Neuronal stem cell (in vitro differentiated cells): ENCODE measurements around the gene PMFBP1.

Source experiments
- DNase-seq: peaks from one replicate; pipeline ENCODE4 v3.0.0-alpha.2; 2013; ENCODE audit warnings: low spot score
- H2AFZ ChIP-seq: one replicate; pipeline ENCODE4 v1.6.1; 2013; ENCODE audit warnings: mild to moderate bottlenecking, low read length, inconsistent platforms
- H2AK5ac ChIP-seq: 2 replicates; pipeline ENCODE4 v1.6.1; 2013; ENCODE audit warnings: low read depth, mild to moderate bottlenecking, inconsistent platforms, low read length, moderate library complexity, mixed read lengths
- H2BK120ac ChIP-seq: 2 replicates; pipeline ENCODE4 v1.6.1; 2013; ENCODE audit warnings: low read depth, mild to moderate bottlenecking, inconsistent platforms, low read length, moderate library complexity, mixed read lengths
- H2BK12ac ChIP-seq: one replicate; pipeline ENCODE4 v1.6.1; 2013; ENCODE audit warnings: low read length, inconsistent platforms
- H2BK15ac ChIP-seq: 2 replicates; pipeline ENCODE4 v1.6.1; 2013; ENCODE audit warnings: mild to moderate bottlenecking, low read length, inconsistent platforms, mixed read lengths
- H2BK5ac ChIP-seq: one replicate; pipeline ENCODE4 v1.6.1; 2013; ENCODE audit warnings: inconsistent platforms, mild to moderate bottlenecking, low read length, moderate library complexity
- H3K14ac ChIP-seq: one replicate; pipeline ENCODE4 v1.6.1; 2013; ENCODE audit warnings: low read length, inconsistent platforms
- H3K18ac ChIP-seq: 2 replicates; pipeline ENCODE4 v1.6.1; 2013; ENCODE audit warnings: low read length, inconsistent platforms
- H3K23ac ChIP-seq: 2 replicates; pipeline ENCODE4 v1.6.1; 2013; ENCODE audit warnings: low read depth, mild to moderate bottlenecking, mixed read lengths, low read length, inconsistent platforms; ENCODE audit not compliant: poor library complexity
- H3K27ac ChIP-seq: replicated peaks from 3 replicates; pipeline ENCODE4 v1.5.1; 2013; ENCODE audit warnings: low read length, inconsistent platforms
- H3K27me3 ChIP-seq, 3 experiments: 2 replicates each; pipeline ENCODE4 v1.6.1; 2013; ENCODE audit warnings: low read length in 3 of 3, mild to moderate bottlenecking in 2 of 3, inconsistent platforms in 1 of 3, low read depth in 1 of 3, mixed read lengths in 1 of 3, moderate library complexity in 1 of 3; ENCODE audit not compliant: control insufficient read depth in 3 of 3, insufficient read depth in 3 of 3
- H3K36me3 ChIP-seq, 2 donors: replicated peaks in 1 of 2; 2 replicates each; pipeline ENCODE4 v1.6.1; 2013; ENCODE audit warnings: low read length in 2 of 2; ENCODE audit not compliant: control insufficient read depth in 2 of 2, insufficient read depth in 2 of 2
- H3K4ac ChIP-seq: 2 replicates; pipeline ENCODE4 v1.6.1; 2013; ENCODE audit warnings: inconsistent platforms, mild to moderate bottlenecking, low read length, moderate library complexity
- H3K4me1 ChIP-seq, 2 donors: 1 replicate in 1 of 2; 2 replicates in 1 of 2; pipeline ENCODE4 v1.6.1; 2013; ENCODE audit warnings: low read length in 2 of 2, low read depth in 1 of 2; ENCODE audit not compliant: control insufficient read depth in 2 of 2, insufficient read depth in 1 of 2
- H3K4me2 ChIP-seq: one replicate; pipeline ENCODE4 v1.6.1; 2013; ENCODE audit warnings: mild to moderate bottlenecking, low read length, inconsistent platforms; ENCODE audit not compliant: insufficient read depth, poor library complexity, severe bottlenecking
- H3K4me3 ChIP-seq, 2 donors: 2 replicates each; pipeline ENCODE4 v1.5.1; 2013; ENCODE audit warnings: low read length in 2 of 2, mild to moderate bottlenecking in 2 of 2, inconsistent platforms in 1 of 2, moderate library complexity in 1 of 2
- H3K79me1 ChIP-seq: one replicate; pipeline ENCODE4 v1.6.1; 2013; ENCODE audit warnings: low read depth, mild to moderate bottlenecking, inconsistent platforms, low read length, moderate library complexity
- H3K9ac ChIP-seq: one replicate; pipeline ENCODE4 v1.6.1; 2013; ENCODE audit warnings: mild to moderate bottlenecking, low read depth, low read length, inconsistent platforms; ENCODE audit not compliant: poor library complexity
- H3K9me3 ChIP-seq, 2 donors: replicated peaks in 1 of 2; 2 replicates each; pipeline versions ENCODE3 to v1.6.1; 2013; ENCODE audit warnings: low read length in 2 of 2, mild to moderate bottlenecking in 2 of 2, inconsistent platforms in 1 of 2, low read depth in 1 of 2, mixed read lengths in 1 of 2, moderate library complexity in 1 of 2; ENCODE audit not compliant: control insufficient read depth in 2 of 2, insufficient read depth in 1 of 2
- H4K8ac ChIP-seq: one replicate; pipeline ENCODE4 v1.6.1; 2013; ENCODE audit warnings: low read depth, mild to moderate bottlenecking, inconsistent platforms, low read length, moderate library complexity
- H4K91ac ChIP-seq: one replicate; pipeline ENCODE4 v1.6.1; 2013; ENCODE audit warnings: low read length, low read depth, mild to moderate bottlenecking, inconsistent platforms; ENCODE audit not compliant: poor library complexity
- WGBS, 2 donors: extraction: QIAGEN DNeasy Blood & Tissue Kit; methylation state at CpG; one replicate each; pipeline ENCODE4 v1.1.7; 2013; ENCODE audit warnings: missing lambda C conversion rate in 2 of 2, mixed read lengths in 1 of 2; ENCODE audit not compliant: insufficient read length in 2 of 2, insufficient replicate concordance in 1 of 2; ENCODE audit errors: extremely low coverage in 2 of 2; 5-methylcytosine and 5-hydroxymethylcytosine counted together

The PMFBP1 gene

GRCh38 chr16:72091217-72091616, 80.7 kb downstream of the PMFBP1 start:
- no peak overlapping the region for H3K4me2 ChIP-seq
- H2BK12ac ChIP-seq: no peak overlapping the region
- no peak overlapping the region for H4K8ac ChIP-seq
- no peak overlapping the region for H2BK15ac ChIP-seq
- H3K4me3 ChIP-seq: peak overlapping the region in 1 of 2 donors; percentile 3
- no peak overlapping the region for H3K18ac ChIP-seq
- peaks cover 13 to 59% of the 10 kb centered on the region in 2 donors for H3K36me3 ChIP-seq
- H3K9me3 ChIP-seq: no peaks in the 10 kb centered on the region
- no peak overlapping the region for H2AK5ac ChIP-seq
- H3K4ac ChIP-seq: no peak overlapping the region
- DNase-seq: no peak
- H4K91ac ChIP-seq: no peak overlapping the region
- no peak overlapping the region for H3K9ac ChIP-seq
- no peak overlapping the region for H2AFZ ChIP-seq
- peaks cover 5% of the 10 kb centered on the region for H3K79me1 ChIP-seq
- H3K4me1 ChIP-seq: peaks cover 4 to 10% of the 10 kb centered on the region in 2 donors
- H3K23ac ChIP-seq: no peak overlapping the region
- no peak overlapping the region for H3K14ac ChIP-seq
- WGBS, 2 donors: no CpG with 5 or more reads among the region's 3 CpGs
- H2BK5ac ChIP-seq: no peak overlapping the region
- no peak overlapping the region for H3K27ac ChIP-seq
- no peaks in the 10 kb centered on the region for H3K27me3 ChIP-seq
- H2BK120ac ChIP-seq: no peak overlapping the region

DNA sequence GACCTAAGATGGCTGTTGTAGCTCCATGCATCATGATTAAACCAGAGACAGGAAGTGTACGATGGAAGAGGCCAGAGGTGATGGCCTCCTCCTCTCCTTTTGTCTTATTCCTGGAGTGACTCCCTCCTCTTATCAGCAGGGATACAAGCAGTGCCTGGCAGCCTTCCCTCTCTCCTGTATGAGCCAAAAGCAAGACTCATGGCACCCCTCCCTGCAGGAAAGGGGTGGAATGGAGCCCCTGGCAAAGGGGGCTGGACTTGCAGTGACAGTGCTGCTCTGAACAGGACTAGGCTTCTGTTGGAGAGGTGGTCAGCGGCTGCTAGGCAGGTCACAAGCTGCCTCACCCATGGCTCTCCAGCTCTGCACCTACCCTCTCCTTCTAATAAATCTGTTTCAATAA, 87.0 kb downstream of the PMFBP1 start:
- no peak overlapping the region for H3K4me3 ChIP-seq
- H3K27me3 ChIP-seq: no peaks in the 10 kb centered on the region
- H3K9me3 ChIP-seq: peaks cover 6 to 18% of the 10 kb centered on the region in 2 donors
- no peak overlapping the region for H3K27ac ChIP-seq
- no peak overlapping the region for H2AK5ac ChIP-seq
- H3K36me3 ChIP-seq: peaks cover 13 to 60% of the 10 kb centered on the region in 2 donors
- H3K23ac ChIP-seq: no peak overlapping the region
- no peak overlapping the region for H2BK12ac ChIP-seq
- H2BK5ac ChIP-seq: no peak overlapping the region
- no peaks in the 10 kb centered on the region for H3K79me1 ChIP-seq
- H2AFZ ChIP-seq: no peak overlapping the region
- WGBS, 2 donors: no CpG with 5 or more reads among the region's 2 CpGs
- no peak overlapping the region for H2BK15ac ChIP-seq
- no peak overlapping the region for H4K91ac ChIP-seq
- H3K18ac ChIP-seq: no peak overlapping the region
- H3K4ac ChIP-seq: no peak overlapping the region
- no peak for DNase-seq
- no peak overlapping the region for H3K14ac ChIP-seq
- H3K9ac ChIP-seq: no peak overlapping the region
- H4K8ac ChIP-seq: no peak overlapping the region
- H2BK120ac ChIP-seq: no peak overlapping the region
- H3K4me2 ChIP-seq: no peak overlapping the region
- no peaks in the 10 kb centered on the region for H3K4me1 ChIP-seq

DNA sequence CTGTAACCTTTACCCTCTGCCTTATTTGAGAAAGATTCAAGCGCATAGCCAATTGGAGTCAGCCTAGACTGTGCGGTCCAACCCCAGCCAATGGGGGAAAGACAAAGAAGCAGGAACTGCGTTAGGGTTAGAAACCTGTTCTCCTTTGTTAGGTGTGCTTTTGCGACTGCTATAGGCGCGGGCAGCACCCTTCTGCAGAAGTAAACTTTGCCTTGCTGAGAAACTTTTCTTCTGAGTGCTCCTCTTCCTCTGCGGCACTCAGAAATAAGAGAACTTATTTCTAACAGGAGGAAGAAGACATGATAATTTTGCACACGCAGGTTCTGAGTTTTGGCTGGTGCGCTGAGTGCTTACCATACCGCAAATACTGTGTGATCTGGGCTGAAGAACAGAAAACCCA, 87.5 kb downstream of the PMFBP1 start:
- H3K9me3 ChIP-seq: peaks cover 6 to 18% of the 10 kb centered on the region in 2 donors
- no peak overlapping the region for H2BK12ac ChIP-seq
- H3K4ac ChIP-seq: no peak overlapping the region
- no peaks in the 10 kb centered on the region for H3K79me1 ChIP-seq
- H4K91ac ChIP-seq: no peak overlapping the region
- H3K27me3 ChIP-seq: no peaks in the 10 kb centered on the region
- no peak overlapping the region for H2BK5ac ChIP-seq
- no CpG with 5 or more reads among the region's 10 CpGs for WGBS, 2 donors
- no peak overlapping the region for H3K4me2 ChIP-seq
- H3K14ac ChIP-seq: no peak overlapping the region
- no peak overlapping the region for H3K4me3 ChIP-seq
- H3K18ac ChIP-seq: no peak overlapping the region
- H3K4me1 ChIP-seq: no peaks in the 10 kb centered on the region
- no peak overlapping the region for H3K23ac ChIP-seq
- H4K8ac ChIP-seq: no peak overlapping the region
- peaks cover 10 to 54% of the 10 kb centered on the region in 2 donors for H3K36me3 ChIP-seq
- H2BK15ac ChIP-seq: no peak overlapping the region
- no peak overlapping the region for H2BK120ac ChIP-seq
- no peak for DNase-seq
- H3K9ac ChIP-seq: no peak overlapping the region
- no peak overlapping the region for H3K27ac ChIP-seq
- H2AK5ac ChIP-seq: no peak overlapping the region
- H2AFZ ChIP-seq: no peak overlapping the region

DNA sequence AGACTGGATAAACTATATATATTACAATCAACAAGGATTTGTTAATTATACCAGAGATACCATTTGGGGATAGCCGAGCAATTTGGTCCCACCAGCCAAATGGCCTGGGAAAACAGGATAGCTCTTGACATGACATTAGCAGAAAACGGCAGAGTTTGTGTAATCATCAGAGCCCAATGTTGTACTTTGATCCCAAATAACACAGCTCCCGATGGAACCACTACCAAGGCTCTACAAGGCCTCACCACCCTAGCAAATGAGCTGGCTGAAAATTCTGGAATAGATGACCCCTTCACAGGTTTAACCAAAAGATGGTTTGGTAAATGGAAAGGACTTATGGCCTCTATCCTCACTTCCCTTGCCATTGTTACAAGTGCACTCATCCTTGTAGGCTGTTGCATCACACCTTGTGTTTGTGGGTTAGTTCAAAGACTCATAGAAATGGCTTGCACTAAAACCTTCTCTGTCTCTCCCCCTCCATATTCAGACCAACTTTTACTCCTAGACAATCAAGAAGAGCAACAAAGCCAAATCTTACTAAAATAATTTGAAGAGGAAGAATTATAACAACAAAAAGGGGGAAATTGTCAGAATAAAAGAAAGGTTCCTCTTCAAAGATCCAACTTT, 88.1 kb downstream of the PMFBP1 start:
- Histone ChIP-seq H4K8ac (no peak overlapping the region), H3K4me3 (no peak overlapping the region), H3K23ac (no peak overlapping the region), H3K18ac (no peak overlapping the region), H3K14ac (no peak overlapping the region), H3K9ac (no peak overlapping the region), H2BK15ac (no peak overlapping the region), H3K4me1 (no peaks in the 10 kb centered on the region), H3K27ac (no peak overlapping the region), H3K4ac (no peak overlapping the region), H3K4me2 (no peak overlapping the region), H2AFZ (no peak overlapping the region), H3K9me3 (peaks cover 6 to 18% of the 10 kb centered on the region in 2 donors), H2BK120ac (no peak overlapping the region), H3K79me1 (no peaks in the 10 kb centered on the region), H2BK12ac (no peak overlapping the region), H4K91ac (no peak overlapping the region), H2AK5ac (no peak overlapping the region), H3K36me3 (peaks cover 7 to 49% of the 10 kb centered on the region in 2 donors), H3K27me3 (no peaks in the 10 kb centered on the region), H2BK5ac (no peak overlapping the region)
- WGBS, 2 donors: no CpG with 5 or more reads among the region's 3 CpGs
- DNase-seq: no peak
